ENCODE data around the gene DACH1.

DACH1 gene

DNA sequence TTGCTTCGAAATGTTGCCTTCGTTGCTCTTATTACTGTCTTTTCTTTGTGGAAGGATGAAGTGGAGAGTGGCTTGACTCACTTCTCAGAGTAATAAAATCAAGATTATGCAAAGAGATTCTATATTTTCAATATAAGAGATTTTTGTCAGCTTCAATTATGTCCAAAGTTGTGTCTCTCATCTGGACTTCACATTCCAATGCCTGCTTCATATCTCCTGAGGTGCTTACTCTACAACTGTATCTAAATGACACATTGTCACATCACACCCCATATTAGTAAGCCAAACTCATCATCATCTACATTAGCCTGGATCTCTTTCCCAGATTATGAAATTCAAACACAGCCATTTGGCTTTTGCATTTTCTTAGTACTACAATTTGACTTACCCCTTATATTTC lies 409.4 kb downstream of the DACH1 start:
- TF ChIP-seq, protein P1, sequence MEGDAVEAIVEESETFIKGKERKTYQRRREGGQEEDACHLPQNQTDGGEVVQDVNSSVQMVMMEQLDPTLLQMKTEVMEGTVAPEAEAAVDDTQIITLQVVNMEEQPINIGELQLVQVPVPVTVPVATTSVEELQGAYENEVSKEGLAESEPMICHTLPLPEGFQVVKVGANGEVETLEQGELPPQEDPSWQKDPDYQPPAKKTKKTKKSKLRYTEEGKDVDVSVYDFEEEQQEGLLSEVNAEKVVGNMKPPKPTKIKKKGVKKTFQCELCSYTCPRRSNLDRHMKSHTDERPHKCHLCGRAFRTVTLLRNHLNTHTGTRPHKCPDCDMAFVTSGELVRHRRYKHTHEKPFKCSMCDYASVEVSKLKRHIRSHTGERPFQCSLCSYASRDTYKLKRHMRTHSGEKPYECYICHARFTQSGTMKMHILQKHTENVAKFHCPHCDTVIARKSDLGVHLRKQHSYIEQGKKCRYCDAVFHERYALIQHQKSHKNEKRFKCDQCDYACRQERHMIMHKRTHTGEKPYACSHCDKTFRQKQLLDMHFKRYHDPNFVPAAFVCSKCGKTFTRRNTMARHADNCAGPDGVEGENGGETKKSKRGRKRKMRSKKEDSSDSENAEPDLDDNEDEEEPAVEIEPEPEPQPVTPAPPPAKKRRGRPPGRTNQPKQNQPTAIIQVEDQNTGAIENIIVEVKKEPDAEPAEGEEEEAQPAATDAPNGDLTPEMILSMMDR (IDR thresholded peaks at IDR 0.05) = no peak

DNA sequence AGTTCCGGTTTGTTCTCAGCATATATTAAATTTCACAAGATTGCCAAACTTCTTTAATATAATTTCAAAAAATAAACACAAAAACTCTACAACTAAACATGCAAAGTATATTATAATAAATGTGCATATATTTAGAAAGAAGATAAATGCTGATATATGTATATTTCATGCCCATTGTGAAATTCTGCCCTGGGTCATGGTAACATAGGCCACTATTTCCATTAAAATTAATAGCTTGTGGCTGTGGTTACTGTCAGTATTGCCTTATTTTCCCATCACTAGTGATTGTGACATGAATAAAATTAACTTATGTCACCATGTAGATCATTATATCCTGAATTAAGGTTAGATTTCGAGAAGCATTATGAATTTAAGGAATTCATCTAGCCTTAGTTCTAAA lies 410.9 kb downstream of the DACH1 start:
- TF ChIP-seq, protein P1 (IDR thresholded peaks at IDR 0.05) = no peak

DNA sequence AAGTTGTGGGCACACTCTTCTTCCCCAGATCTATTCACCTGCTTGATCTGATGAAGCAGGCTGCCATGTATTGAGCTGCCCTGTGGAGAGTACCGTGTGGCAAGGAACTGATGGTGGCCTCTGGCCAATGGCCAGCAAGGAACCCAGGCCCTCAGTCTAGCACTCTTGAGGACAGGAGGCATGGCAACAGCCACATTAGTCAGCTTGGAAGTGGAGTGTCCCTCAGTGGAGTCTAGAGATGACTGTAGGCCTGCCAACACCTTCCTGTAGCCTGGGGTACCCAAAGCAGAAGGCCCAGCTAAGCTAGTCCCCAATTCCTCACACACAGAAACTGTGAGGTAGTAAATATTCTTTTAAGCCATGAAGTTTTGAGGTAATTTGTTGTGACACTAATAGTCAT lies 412.5 kb downstream of the DACH1 start:
- TF ChIP-seq, protein P1 (IDR thresholded peaks at IDR 0.05) = no peak

DNA sequence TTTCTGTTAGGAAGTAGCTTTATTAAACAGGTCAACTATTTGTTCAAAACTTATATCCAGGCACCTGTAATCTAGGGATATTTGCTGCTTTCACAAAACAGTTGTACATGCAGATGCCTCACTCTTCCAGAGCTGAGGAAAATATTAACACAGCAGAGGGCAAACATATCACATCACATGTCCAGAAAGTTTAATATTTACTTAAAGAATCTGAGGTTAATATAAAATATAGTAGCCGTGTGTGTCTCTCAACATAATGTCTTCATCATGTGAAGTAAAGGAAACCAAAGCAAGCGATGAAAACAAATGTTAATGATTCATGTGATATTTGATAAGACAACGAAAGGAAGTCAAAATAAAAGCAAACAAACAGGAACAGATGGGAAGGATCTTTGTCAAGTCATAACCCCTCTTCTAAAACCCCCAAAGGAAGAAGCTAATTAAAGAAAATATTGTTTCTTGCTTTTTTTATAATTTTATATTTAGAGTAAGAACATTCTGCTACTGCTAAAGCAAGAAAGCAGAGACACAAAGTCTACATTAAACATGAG lies 418.8 kb downstream of the DACH1 start:
- TF ChIP-seq, protein P1 (IDR thresholded peaks at IDR 0.05) = no peak

DNA sequence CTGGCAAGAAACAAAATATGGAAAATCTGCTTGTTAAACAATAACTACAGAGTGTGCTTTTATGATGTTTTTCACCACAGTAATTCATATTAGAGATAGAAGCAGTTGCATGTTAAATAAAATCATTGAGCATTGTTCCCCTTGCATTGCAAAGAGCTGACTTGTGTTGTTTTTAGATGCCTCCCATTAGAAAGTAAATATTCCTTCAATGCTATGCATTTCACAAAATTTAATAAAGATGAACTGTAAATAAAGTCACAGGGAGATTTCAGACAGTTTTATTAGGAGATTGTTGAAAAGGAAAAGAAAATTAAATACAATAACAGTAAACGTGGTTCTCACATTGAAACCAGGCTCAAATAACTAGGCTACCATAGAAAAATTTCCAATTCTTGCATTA lies 429.3 kb downstream of the DACH1 start:
- TF ChIP-seq, protein P1 (IDR thresholded peaks at IDR 0.05) = no peak

DNA sequence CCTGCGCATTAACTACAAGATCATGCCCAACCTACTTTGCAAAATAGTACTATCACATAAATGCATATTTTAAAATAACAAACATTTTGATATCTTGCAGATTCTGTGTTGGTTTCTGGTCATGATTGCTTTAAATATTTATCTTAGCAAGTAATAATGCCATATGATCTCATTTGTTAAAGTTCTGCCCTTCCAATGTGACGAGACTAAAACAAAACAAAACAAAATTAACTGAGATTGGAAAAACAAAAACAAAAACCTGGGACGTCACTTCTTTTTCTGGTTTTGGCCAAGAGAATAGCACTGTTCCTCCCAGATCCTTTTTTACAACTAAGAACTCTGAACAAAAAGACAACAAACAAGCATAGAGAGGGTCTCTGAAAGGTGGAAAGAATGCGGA lies 436.3 kb downstream of the DACH1 start:
- TF ChIP-seq, protein P1 (IDR thresholded peaks at IDR 0.05) = no peak

DNA sequence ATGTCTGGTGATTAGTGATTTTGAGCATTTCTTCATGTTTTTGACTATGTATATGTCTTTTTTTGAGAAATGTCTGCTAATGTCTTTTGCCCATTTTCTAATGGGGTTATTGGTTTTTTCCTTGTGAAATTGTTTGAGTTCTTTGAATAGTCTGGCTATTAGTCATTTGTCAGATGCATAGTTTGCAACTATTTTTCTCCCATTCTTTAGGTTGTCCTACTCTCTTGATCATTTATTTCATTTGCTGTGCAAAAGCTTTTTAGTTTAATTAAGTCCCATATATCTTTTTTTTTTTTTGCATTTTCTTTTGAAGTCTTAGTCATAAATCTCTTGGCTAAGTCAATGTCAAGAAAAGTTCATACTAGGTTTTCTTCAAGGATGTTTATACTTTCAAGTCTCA lies 449.8 kb downstream of the DACH1 start:
- TF ChIP-seq, protein P1 (IDR thresholded peaks at IDR 0.05) = no peak

DNA sequence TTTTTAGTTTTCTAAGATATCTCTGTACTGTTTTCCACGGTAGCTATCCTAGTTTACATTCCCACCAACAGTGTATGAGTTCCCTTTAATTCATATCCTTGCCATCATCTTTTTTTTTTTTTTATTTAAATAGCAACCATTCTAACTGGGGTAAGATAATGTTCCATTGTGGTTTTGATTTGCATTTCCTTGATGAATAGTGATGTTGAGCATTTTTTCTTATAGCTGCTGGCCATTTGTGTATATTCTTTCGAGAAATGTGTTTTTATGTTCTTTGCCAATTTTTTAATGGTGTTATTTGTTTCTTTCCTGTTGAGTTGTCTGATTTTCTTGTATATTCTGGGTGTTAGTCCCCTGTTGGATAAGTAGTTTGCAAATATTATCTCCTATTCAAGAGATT lies 454.8 kb downstream of the DACH1 start:
- TF ChIP-seq, protein P1 (IDR thresholded peaks at IDR 0.05) = no peak

Data from LNCAP (cell line).